ENCODE measurements around the gene CYP3A5.

The CYP3A5 gene

GRCh38 chr7:99677648-99678045 is 2.1 kb downstream of the CYP3A5 start:
- no peak overlapping the region for H3K4me2 ChIP-seq (ENCODE audit: low read length)
- no peaks in the 10 kb centered on the region for H3K9me3 ChIP-seq (ENCODE audit: low read length)
- H2AFZ ChIP-seq (ENCODE audit: low read length) = no peak overlapping the region
- H3K27ac ChIP-seq (ENCODE audit: low read depth, low read length, poor library complexity, severe bottlenecking) = no peak overlapping the region
- H3K4me1 ChIP-seq (ENCODE audit: insufficient read depth, low read length, severe bottlenecking) = no peaks in the 10 kb centered on the region
- no peak overlapping the region for H3K9ac ChIP-seq (ENCODE audit: low read length)
- no peaks in the 10 kb centered on the region for H4K20me1 ChIP-seq (ENCODE audit: insufficient read depth, low read length)
- H3K79me2 ChIP-seq (ENCODE audit: insufficient read depth, low read length) = no peaks in the 10 kb centered on the region
- no peak overlapping the region for H3K4me3 ChIP-seq (ENCODE audit: low read depth, low read length, poor library complexity, severe bottlenecking)
- no peaks in the 10 kb centered on the region for H3F3A ChIP-seq (ENCODE audit: insufficient read depth, low read length)
- H3K27me3 ChIP-seq (ENCODE audit: insufficient read depth, low read length) = no peaks in the 10 kb centered on the region
- no peaks in the 10 kb centered on the region for H3K9me2 ChIP-seq (ENCODE audit: low read depth, low read length)
- no peaks in the 10 kb centered on the region; the same call in 1 of the 2 replicates for H3K36me3 ChIP-seq (ENCODE audit: insufficient read depth, low read length)
- no peak for TF ChIP-seq CTCF (IDR thresholded peaks at IDR 0.05; ENCODE audit: low read length)
- no peak for TF ChIP-seq EZH2 (IDR thresholded peaks at IDR 0.05; ENCODE audit: borderline replicate concordance, low read length)

GRCh38 chr7:99677013-99677647 is 2.7 kb downstream of the CYP3A5 start:
- Histone ChIP-seq H4K20me1 (ENCODE audit: insufficient read depth, low read length) (no peaks in the 10 kb centered on the region), H3K9me2 (ENCODE audit: low read depth, low read length) (no peaks in the 10 kb centered on the region)

GRCh38 chr7:99674995-99675742 is 4.6 kb downstream of the CYP3A5 start:
- Histone ChIP-seq H3F3A (ENCODE audit: insufficient read depth, low read length) (no peaks in the 10 kb centered on the region), H3K4me2 (ENCODE audit: low read length) (no peak overlapping the region), H3K4me3 (ENCODE audit: low read depth, low read length, poor library complexity, severe bottlenecking) (no peak overlapping the region), H3K9ac (ENCODE audit: low read length) (no peak overlapping the region), H3K79me2 (ENCODE audit: insufficient read depth, low read length) (no peaks in the 10 kb centered on the region), H2AFZ (ENCODE audit: low read length) (no peak overlapping the region), H3K27me3 (ENCODE audit: insufficient read depth, low read length) (no peaks in the 10 kb centered on the region), H3K36me3 (ENCODE audit: insufficient read depth, low read length) (no peaks in the 10 kb centered on the region), H3K27ac (ENCODE audit: low read depth, low read length, poor library complexity, severe bottlenecking) (no peak overlapping the region), H4K20me1 (ENCODE audit: insufficient read depth, low read length) (no peaks in the 10 kb centered on the region), H3K9me2 (ENCODE audit: low read depth, low read length) (no peaks in the 10 kb centered on the region), H3K4me1 (ENCODE audit: insufficient read depth, low read length, severe bottlenecking) (no peaks in the 10 kb centered on the region), H3K9me3 (ENCODE audit: low read length) (no peaks in the 10 kb centered on the region)
- TF ChIP-seq EZH2 (IDR thresholded peaks at IDR 0.05; ENCODE audit: borderline replicate concordance, low read length) = no peak
- TF ChIP-seq CTCF (IDR thresholded peaks at IDR 0.05; ENCODE audit: low read length) = no peak

More at GRCh38 chr7:99677013-99677647, 2.7 kb downstream of the CYP3A5 start:
- Histone ChIP-seq H2AFZ (ENCODE audit: low read length) (no peak overlapping the region), H3K9me3 (ENCODE audit: low read length) (no peaks in the 10 kb centered on the region), H3F3A (ENCODE audit: insufficient read depth, low read length) (no peaks in the 10 kb centered on the region), H3K9ac (ENCODE audit: low read length) (no peak overlapping the region), H3K4me1 (ENCODE audit: insufficient read depth, low read length, severe bottlenecking) (no peaks in the 10 kb centered on the region), H3K4me2 (ENCODE audit: low read length) (no peak overlapping the region), H3K36me3 (ENCODE audit: insufficient read depth, low read length) (no peaks in the 10 kb centered on the region; the same call in 1 of the 2 replicates), H3K79me2 (ENCODE audit: insufficient read depth, low read length) (no peaks in the 10 kb centered on the region), H3K27me3 (ENCODE audit: insufficient read depth, low read length) (no peaks in the 10 kb centered on the region), H3K27ac (ENCODE audit: low read depth, low read length, poor library complexity, severe bottlenecking) (no peak overlapping the region), H3K4me3 (ENCODE audit: low read depth, low read length, poor library complexity, severe bottlenecking) (no peak overlapping the region)
- no peak for TF ChIP-seq EZH2 (IDR thresholded peaks at IDR 0.05; ENCODE audit: borderline replicate concordance, low read length)
- TF ChIP-seq CTCF (IDR thresholded peaks at IDR 0.05; ENCODE audit: low read length) = no peak

Measured in OCI-LY1 (cell line).